Measurements from ENCODE around the gene TPRX2.
"Not testable (repeated sequence)": the region's sequence is repeated elsewhere in the genome, so short reads cannot be mapped to it uniquely, and the experiment has no call there.

GRCh38 chr19:47816270-47816669 lies 42.8 kb upstream of the TPRX2 start:
- not testable (repeated sequence) for TF ChIP-seq CTCF, POLR2A (IDR thresholded peaks at IDR 0.05)
